Liver (tissue), 9 donors: ENCODE results near the gene CCDC61. TPM values are rescaled to one million over a fixed set of nuclear protein-coding genes. Genes with fewer than 3 reads are reported as not detected.

Source experiments
- DNase-seq: peaks from one replicate; pipeline ENCODE4 v3.0.0-alpha.2; 2017; ENCODE audit warnings: low spot score
- H3K27ac ChIP-seq, 2 donors: one replicate each; pipeline ENCODE4 v1.7.0; 2013; ENCODE audit warnings: inconsistent platforms in 2 of 2, low read length in 2 of 2, control low read depth in 1 of 2, low read depth in 1 of 2, mild to moderate bottlenecking in 1 of 2
- H3K27me3 ChIP-seq, 4 donors: one replicate each; pipeline versions ENCODE4 v1.6.1 to v1.7.0; 2013; ENCODE audit warnings: low read length in 3 of 4, inconsistent platforms in 1 of 4, mild to moderate bottlenecking in 1 of 4, moderate library complexity in 1 of 4; ENCODE audit not compliant: control insufficient read depth in 4 of 4, insufficient read depth in 4 of 4
- H3K36me3 ChIP-seq, 4 donors: one replicate each; pipeline versions ENCODE4 v1.6.1 to v1.7.0; 2013; ENCODE audit warnings: low read length in 3 of 4, mild to moderate bottlenecking in 3 of 4, low read depth in 1 of 4, moderate library complexity in 1 of 4; ENCODE audit not compliant: control insufficient read depth in 4 of 4, insufficient read depth in 3 of 4
- H3K4me1 ChIP-seq, 4 donors: one replicate each; pipeline versions ENCODE4 v1.6.1 to v1.7.0; 2013; ENCODE audit warnings: low read length in 3 of 4, mild to moderate bottlenecking in 3 of 4, moderate library complexity in 1 of 4; ENCODE audit not compliant: control insufficient read depth in 4 of 4, insufficient read depth in 4 of 4
- H3K4me3 ChIP-seq, 3 donors: one replicate each; pipeline versions ENCODE4 v1.6.1 to v1.7.0; 2013; ENCODE audit warnings: low read length in 3 of 3, control low read depth in 1 of 3, low read depth in 1 of 3, mild to moderate bottlenecking in 1 of 3
- H3K9ac ChIP-seq, 2 donors: one replicate each; pipeline ENCODE4 v1.7.0; 2013; ENCODE audit warnings: low read length in 2 of 2, mild to moderate bottlenecking in 2 of 2, moderate library complexity in 2 of 2, control low read depth in 1 of 2, low read depth in 1 of 2
- H3K9me3 ChIP-seq, 4 donors: one replicate each; pipeline versions ENCODE4 v1.6.1 to v1.7.0; 2013; ENCODE audit warnings: low read length in 3 of 4; ENCODE audit not compliant: control insufficient read depth in 4 of 4
- ATF3 ChIP-seq: IDR thresholded peaks from 2 replicates; pipeline ENCODE4 v1.6.1; 2016; ENCODE audit warnings: antibody characterized with exemption
- CTCF ChIP-seq: fragments of 150-350 bp; IDR thresholded peaks from 2 replicates; pipeline ENCODE4 v1.5.1; 2017; ENCODE audit warnings: improper control_type of control experiment, low read depth, low read length; ENCODE audit not compliant: missing input control
- EGR1 ChIP-seq, 2 donors: IDR thresholded peaks; 2 replicates each; pipeline ENCODE4 v1.6.1; 2016 to 2018; ENCODE audit warnings: antibody characterized with exemption in 2 of 2, low read depth in 2 of 2
- FOXA1 ChIP-seq: IDR thresholded peaks from 2 replicates; pipeline ENCODE4 v1.6.1; 2016; ENCODE audit warnings: antibody characterized with exemption
- FOXA2 ChIP-seq: IDR thresholded peaks from 2 replicates; pipeline ENCODE4 v1.6.1; 2016; ENCODE audit warnings: antibody characterized with exemption
- GABPA ChIP-seq, 2 donors: IDR thresholded peaks in 1 of 2; conservative IDR thresholded peaks in 1 of 2; 2 replicates each; pipeline ENCODE4 v1.6.1; 2016; ENCODE audit warnings: antibody characterized with exemption in 2 of 2, mild to moderate bottlenecking in 1 of 2, moderate library complexity in 1 of 2
- HNF4A ChIP-seq, 2 donors: conservative IDR thresholded peaks; 2 replicates each; pipeline ENCODE4 v1.6.1; 2016; ENCODE audit warnings: antibody characterized with exemption in 2 of 2, mild to moderate bottlenecking in 2 of 2
- HNF4G ChIP-seq: IDR thresholded peaks from 2 replicates; pipeline ENCODE4 v1.6.1; 2016; ENCODE audit warnings: antibody characterized with exemption
- JUND ChIP-seq, 2 donors: IDR thresholded peaks; 2 replicates each; pipeline ENCODE4 v1.6.1; 2016; ENCODE audit warnings: antibody characterized with exemption in 2 of 2
- MAX ChIP-seq: IDR thresholded peaks from 2 replicates; pipeline ENCODE4 v1.6.1; 2016; ENCODE audit warnings: antibody characterized with exemption
- NR2F2 ChIP-seq: IDR thresholded peaks from 2 replicates; pipeline ENCODE4 v1.6.1; 2016; ENCODE audit warnings: antibody characterized with exemption
- RAD21 ChIP-seq, 2 donors: IDR thresholded peaks; 2 replicates each; pipeline ENCODE4 v1.6.1; 2016; ENCODE audit warnings: antibody characterized with exemption in 2 of 2, mild to moderate bottlenecking in 2 of 2
- REST ChIP-seq: IDR thresholded peaks from 2 replicates; pipeline ENCODE4 v1.6.1; 2016; ENCODE audit warnings: antibody characterized with exemption, mild to moderate bottlenecking
- RXRA ChIP-seq, 2 donors: IDR thresholded peaks; 2 replicates each; pipeline ENCODE4 v1.6.1; 2017 to 2018; ENCODE audit warnings: antibody characterized with exemption in 2 of 2, mild to moderate bottlenecking in 1 of 2
- SP1 ChIP-seq: IDR thresholded peaks from 2 replicates; pipeline ENCODE4 v1.6.1; 2018; ENCODE audit warnings: antibody characterized with exemption, mild to moderate bottlenecking
- TAF1 ChIP-seq: conservative IDR thresholded peaks from 2 replicates; pipeline ENCODE4 v1.6.1; 2016; ENCODE audit warnings: antibody characterized with exemption, mild to moderate bottlenecking
- YY1 ChIP-seq: IDR thresholded peaks from 2 replicates; pipeline ENCODE4 v1.6.1; 2016; ENCODE audit warnings: antibody characterized with exemption, mild to moderate bottlenecking
- ZBTB33 ChIP-seq: IDR thresholded peaks from 2 replicates; pipeline ENCODE4 v1.6.1; 2016; ENCODE audit warnings: antibody characterized with exemption
- WGBS: extraction: QIAGEN DNeasy Blood & Tissue Kit; methylation state at CpG from one replicate; pipeline ENCODE4 v1.1.7; 2013; 5-methylcytosine and 5-hydroxymethylcytosine counted together
- polyA plus RNA-seq, 2 donors: library from polyadenylated mRNA; stranded (reverse) in 1 of 2; unstranded in 1 of 2; fragments of 200-250 nt in 1 of 2; fragments of >200 nt in 1 of 2; fragmentation: Nextera tagmentation in 1 of 2; extraction: Ambion mirVana in 1 of 2; gene quantifications; one replicate each; pipeline versions ENCODE4 v1.2.1 to v1.2.3, GENCODE V29; 2013 to 2015
- total RNA-seq, 2 donors: library from RNA; depleted of rRNA; stranded (reverse); fragments of >200 nt; gene quantifications; one replicate each; pipeline ENCODE4 v1.2.3, GENCODE V29; 2014
- donor health status: healthy.
- donor health status: healthy.
- donor health status: healthy.
- donor health status: healthy.
- donor health status: healthy.

Gene CCDC61
- total and polyA plus RNA-seq, 4 donors: 1.7 to 6.3 (median 2.9) TPM

- Histone ChIP-seq H3K4me3 (no peak overlapping the region), H3K27me3 (no peaks in the 10 kb centered on the region), H3K9me3 (no peaks in the 10 kb centered on the region), H3K9ac (no peak overlapping the region), H3K4me1 (peaks cover 0 to 17% (median 8%) of the 10 kb centered on the region in 4 donors), H3K36me3 (peaks cover 0 to 6% (median 1%) of the 10 kb centered on the region in 4 donors), H3K27ac (no peak overlapping the region)
- no peak for DNase-seq
- WGBS: 96% methylated on average over 4 of the region's 4 CpGs
- TF ChIP-seq TAF1 (no peak), SP1 (no peak), NR2F2 (no peak), HNF4G (no peak), HNF4A (conservative IDR thresholded peaks at IDR 0.05) (no peak), RAD21 (IDR thresholded peaks at IDR 0.05) (no peak), FOXA1 (no peak), GABPA (IDR thresholded peaks at IDR 0.05 in 1 of 2, conservative IDR thresholded peaks at IDR 0.05 in 1 of 2) (no peak), YY1 (no peak), FOXA2 (no peak), RXRA (IDR thresholded peaks at IDR 0.05) (no peak), ZBTB33 (no peak), MAX (no peak), EGR1 (IDR thresholded peaks at IDR 0.05; ENCODE audit: low read depth in 2 of 2) (no peak), CTCF (no peak), JUND (IDR thresholded peaks at IDR 0.05) (no peak), REST (no peak), ATF3 (no peak)
These were observed 3.6 kb downstream of the CCDC61 start for GRCh38 chr19:45998834-45999233.
